ENCODE results near the gene ROS1.
"Not testable (repeated sequence)": the region's sequence is repeated elsewhere in the genome, so short reads cannot be mapped to it uniquely, and the experiment has no call there.

ROS1 gene

DNA sequence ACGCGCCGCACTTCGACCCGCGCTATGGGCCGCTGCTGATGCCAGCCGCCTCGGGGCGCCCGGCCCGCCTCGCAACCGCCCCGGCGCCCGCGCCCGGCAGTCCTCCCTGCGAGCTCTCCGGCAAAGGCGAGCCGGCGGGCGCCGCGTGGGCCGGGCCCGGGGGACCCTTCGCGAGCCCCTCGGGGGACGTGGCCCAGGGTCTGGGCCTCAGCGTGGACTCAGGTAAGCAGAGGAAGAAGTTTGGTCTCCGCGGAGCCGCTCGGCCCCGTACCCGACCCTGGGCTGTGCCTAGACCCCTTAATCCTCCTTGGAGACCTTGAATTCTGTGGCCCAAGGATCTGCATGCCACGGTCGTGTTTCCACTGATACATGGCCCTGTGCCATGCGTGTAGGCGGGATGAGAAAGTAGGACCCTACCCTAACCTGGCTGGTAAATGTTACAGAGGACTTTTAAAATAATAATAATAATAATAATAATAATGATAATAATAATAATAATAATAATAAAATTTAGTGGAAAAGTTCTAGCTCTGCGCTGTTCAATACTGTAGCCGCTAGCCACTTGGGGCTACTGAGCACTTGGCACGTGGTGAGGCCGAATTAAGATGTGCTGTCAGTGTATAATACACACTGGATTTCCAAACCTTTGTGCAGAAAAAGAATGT, 154.8 kb downstream of the ROS1 start:
- DNase-seq: peak in 3 of 10 donors; percentile 41 to 75 (median 64)
- intact Hi-C loops (cut with DNase I): no loop called here

DNA sequence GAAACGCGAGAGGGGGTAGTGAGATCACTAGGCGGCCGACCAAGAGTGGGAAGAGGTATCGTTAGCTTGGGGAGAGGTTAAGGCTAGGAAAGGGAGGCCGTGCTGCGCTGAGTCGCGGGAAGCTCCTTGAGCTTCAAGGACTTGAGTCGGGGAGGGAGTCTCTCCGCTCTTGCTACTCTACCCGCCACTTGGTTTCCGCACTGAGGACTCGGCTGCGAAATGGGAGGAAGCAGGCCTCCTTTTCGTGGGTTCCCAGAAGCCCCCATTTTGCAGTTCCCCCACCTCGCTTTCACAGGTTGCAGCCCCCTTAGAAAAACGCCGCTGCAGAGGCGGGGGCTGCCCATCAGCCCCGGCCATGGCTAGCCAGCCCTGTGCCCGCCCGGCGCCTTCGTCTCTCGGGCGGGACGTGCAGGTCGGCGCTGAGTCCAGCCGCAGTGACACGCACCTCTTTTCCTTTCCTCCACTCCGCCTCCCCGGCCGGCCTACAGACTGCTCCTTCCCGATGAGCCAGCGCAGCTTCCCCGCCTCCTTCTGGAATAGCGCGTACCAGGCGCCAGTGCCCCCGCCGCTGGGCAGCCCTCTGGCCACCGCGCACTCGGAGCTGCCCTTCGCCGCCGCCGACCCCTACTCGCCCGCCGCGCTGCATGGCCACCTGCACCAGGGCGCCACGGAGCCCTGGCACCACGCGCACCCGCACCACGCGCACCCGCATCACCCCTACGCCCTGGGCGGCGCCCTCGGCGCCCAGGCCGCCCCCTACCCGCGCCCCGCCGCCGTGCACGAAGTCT, 155.5 kb downstream of the ROS1 start:
- intact Hi-C loops (cut with DNase I): no loop called here
- DNase-seq: peak in 2 of 10 donors; percentile 65 to 72

DNA sequence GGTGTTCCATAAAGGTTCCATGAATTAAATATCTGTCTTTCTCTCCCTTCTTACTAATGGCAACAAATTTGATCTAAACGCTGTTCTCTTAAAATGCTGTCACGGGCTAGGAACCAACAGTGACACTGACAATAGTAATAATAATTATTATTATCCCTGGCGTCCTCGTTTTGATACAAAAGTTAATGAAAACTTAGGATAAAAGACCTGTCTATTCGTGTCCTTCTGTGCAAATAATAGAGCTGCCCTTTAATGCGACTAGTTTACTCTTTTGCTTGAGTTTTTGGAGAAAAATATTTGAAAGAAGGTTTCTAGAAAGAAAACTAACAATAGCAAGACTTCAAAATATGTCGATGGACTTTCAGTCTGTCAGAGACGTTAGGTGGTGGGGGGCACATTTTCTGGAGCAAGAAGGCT, 156.1 kb downstream of the ROS1 start:
- intact Hi-C loops (cut with DNase I): no loop called here
- no peak for DNase-seq

DNA sequence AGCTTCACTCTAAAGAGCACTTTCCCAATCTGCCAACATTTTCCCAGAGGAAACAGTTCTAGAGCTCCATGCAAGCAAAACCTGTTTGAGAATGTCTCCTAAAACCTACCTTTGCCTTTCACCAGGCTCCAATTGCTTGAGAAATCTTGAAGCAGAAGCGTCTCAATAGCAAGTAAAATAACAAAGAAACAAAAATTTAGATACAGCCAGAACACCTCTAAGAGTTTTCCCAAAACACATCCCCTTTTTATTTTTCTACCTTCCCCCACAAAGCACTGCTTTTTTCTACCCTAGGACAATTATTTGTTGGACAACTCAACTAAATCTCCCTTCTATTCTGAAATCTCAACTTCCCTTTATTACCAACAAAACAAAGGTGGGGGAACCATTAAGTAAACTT, 156.8 kb downstream of the ROS1 start:
- DNase-seq: no peak
- intact Hi-C loops (cut with DNase I): no loop called here

DNA sequence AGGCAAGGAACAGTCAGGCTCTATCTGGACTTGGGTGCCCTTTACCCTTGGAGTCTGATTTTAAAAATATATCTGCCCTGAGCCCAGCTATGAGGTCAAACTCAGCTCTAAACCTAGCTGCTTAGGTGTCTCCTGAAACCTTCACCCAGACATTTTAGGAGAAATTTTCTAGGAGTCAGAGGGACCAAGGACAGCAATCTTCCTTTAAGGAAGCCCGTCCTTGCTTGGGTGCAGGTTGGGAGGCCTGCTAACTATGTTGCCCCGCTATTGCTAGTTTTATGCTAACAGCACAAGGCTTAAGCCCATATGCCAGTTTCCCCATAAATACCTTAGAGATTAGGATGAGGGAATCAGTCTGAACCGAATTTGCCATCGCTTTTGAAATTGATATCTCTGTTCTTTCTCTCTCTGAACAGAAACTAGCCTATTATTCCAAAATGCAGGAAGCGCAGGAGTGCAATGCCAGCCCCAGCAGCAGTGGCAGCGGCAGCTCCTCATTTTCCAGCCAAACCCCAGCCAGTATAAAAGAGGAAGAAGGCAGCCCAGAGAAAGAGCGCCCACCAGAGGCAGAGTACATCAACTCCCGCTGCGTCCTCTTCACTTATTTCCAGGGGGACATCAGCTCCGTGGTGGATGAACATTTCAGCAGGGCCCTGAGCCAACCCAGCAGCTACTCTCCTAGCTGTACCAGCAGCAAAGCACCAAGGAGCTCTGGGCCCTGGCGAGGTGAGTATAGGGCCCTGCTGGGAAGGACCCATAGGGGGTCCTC, 157.8 kb downstream of the ROS1 start:
- no peak for DNase-seq
- intact Hi-C loops (cut with DNase I): no loop called here

DNA sequence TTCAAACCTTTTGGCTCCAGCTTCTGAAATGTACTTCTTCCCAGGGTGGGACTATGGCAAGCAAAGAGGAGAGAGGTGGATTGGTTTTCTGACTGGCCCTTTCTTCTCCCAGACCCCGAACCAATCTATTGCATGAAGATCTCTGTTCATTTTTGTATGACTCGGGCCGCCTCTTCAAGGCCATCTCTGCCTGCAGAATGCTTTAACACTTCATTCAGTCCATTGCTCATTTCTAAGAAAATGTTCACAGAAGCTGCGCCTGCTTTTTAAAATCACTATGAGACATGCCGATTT, 158.7 kb downstream of the ROS1 start:
- intact Hi-C loops (cut with DNase I): no loop called here
- DNase-seq: no peak

DNA sequence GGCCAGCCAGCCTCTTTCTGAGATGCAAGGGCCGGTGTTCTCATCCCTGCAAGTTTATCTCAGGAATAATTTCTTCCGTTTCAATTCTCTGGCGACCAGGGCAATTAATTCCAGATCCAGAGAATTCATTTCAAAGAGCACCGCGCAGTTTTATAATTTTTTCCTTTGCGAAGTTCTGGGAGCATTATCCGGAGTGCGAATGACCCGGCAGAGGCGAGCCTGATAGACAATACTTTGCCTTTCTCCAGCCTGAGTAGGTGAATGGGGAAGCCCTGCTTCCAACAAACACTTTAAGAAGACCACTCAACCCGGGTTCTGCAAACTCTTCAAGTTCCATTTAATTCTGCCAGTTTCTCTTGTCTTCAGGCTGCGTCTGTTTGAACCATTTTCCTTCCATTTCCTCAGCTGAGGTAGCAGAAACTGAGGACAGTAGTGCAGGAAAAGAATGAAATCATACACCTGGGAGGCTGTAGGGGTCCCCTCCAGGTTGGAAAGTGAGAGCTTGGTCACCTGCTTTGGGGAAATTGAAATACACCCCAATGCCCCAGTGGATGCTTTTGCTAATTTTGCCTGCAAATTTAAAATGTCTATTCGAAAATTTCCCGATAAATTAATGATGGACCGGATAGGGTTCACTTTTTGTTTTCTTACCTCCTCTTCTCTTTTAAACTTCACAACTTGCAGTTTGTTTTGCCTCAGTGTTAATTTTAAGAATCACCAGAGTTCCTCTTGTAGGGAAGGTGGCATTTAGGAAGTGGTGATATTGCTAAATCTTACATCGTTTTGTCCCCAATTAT, 159.3 kb downstream of the ROS1 start:
- DNase-seq: no peak
- intact Hi-C loops (cut with DNase I): no loop called here

DNA sequence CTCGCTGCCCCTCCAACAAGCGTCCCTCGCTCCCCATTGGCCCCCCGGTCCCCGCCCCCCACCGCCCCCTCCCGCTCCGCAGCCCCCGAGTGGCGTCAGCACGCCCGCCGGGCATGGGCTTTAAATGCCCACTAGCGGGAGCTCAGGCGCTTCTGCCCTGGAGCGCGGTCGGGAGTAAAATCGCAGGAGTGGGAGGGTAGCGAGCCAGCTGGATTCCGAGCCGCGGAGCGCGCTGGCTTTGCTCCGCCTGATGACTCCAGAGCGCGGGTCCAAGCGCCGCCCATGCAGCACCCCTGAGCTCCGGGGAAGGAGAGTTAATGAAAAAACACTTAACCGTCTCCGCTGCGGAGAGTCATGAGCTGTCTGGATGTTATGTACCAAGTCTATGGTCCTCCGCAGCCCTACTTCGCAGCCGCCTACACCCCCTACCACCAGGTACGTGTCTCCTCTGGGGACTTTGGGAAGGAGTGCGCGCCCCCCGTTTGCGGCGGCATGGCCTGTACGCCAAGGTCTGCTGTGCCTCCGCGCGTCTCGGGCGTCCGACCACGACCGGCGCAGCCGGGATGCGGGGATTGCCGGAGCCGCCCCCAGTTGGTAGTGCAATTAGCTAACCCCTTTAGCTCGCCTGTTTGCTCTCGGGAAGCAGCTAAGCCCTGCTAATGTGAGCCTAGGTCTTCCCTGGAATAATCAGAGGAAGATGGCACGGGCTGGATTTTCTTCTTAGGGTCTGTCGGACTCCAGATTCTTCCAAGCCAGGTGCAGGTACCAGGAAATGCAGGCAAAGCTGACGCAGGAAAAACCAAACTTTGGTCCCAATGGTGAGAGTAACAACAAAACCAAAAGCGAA, 160.1 kb downstream of the ROS1 start, which contains the start of gene VGLL2:
TSS of gene VGLL2 (plus strand) at position 149 of the 847 bp plus-strand sequence. CDS start at position 355, 206 bp downstream.
- intact Hi-C loops (cut with DNase I): no loop called here
- peak in 5 of 10 donors; percentile 14 to 83 (median 71) for DNase-seq

DNA sequence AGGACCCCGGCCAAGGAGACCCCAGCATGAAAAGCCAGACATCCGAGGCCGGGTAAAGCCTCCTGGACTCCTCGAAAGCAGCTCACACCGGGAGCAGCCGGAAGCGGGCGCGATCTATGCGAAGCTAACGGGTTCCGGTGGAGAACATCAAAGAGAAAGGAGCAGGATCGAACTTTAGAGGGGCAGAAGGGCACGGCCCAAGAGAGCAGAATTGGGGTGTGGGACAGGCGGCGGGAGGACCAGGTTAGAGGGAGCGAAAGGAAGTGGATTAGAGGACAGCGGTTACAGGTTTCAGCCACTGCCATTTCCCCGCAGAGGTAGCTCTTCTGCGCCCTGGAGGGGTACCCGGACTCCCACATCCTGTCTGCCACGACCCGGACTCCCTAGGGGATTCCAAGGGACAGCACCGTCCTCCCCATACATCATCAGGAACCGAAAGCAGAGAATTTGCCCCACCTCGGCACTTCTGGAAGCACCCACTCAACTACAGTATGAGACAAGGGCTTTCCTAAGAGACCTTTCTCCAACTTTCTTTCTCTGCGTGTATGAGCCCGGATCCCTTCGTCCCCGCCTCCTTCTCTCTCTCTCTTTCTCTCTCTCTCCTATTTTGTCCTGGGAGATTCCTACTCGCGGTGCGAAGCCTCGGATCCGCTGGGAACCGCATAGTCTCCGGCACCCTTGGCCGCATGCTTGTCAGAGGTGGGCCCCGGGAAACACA, 160.9 kb downstream of the ROS1 start:
- intact Hi-C loops (cut with DNase I): no loop called here
- peak in 1 of 10 donors; percentile 45 for DNase-seq

DNA sequence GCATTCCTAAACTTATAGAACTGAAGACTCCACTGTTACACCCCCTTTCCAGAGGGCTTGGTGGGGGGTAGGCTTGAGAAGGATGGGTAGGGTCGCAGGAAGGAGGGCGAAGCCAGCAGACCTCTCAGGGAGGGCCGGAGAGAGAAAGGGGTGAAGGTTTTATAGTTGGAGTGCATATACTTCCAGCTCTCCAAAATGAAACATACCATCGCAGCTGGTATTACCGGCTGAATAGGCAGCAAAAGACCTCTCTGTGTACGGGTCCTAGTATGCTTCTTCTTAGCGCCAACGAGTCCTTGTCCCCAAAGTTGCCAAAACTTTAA, 161.4 kb downstream of the ROS1 start:
- no peak for DNase-seq
- intact Hi-C loops (cut with DNase I): no loop called here

DNA sequence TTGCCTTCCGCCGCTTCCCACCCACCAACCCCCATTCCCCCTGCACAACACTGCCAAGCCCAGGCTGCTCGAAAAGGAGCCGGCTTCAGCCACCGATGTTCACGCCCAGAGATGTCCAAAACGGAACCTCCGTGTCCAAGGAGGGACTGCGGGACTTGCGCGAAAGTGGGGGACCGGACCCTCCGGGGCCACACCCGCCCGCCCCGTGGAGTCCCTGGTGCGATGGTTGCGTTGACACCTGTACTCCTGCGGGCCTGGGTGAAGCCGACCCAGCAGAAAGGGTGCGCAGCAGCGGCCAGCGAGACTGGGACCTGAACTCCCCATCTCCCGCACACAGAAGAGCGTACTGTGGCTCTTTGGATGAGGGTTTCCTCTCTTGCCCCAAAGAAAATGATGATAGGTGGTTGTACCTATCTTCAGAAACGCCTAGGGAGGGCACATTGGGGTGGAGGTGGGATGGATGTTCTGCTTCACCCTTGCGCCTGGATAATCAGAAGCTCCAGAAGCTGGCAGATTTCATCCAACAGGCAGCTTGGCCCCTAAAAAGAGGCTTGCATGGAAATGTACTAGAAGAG, 162.3 kb downstream of the ROS1 start:
- peak in 2 of 10 donors; percentile 50 to 74 for DNase-seq
- intact Hi-C loops (cut with DNase I): no loop called here

DNA sequence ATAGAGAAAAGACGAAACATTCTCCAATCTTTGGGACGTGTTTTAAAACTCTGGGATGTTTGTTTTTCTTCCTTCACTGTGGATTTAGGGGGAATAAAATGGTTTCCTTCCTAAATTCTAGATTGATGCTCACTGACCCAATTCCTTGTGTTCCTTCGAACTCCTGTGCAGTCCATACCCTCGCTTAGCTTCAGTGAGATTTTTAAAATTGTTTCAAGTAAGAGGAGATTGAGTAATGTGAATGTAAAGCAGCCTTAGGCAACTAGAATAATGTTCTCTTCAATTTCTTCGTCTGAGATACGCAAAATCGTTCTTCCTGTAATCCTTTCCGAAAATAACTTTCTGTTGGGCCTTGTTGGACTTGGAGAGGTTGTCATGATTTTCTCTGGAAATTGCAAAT, 162.9 kb downstream of the ROS1 start:
- DNase-seq: no peak
- intact Hi-C loops (cut with DNase I): no loop called here

DNA sequence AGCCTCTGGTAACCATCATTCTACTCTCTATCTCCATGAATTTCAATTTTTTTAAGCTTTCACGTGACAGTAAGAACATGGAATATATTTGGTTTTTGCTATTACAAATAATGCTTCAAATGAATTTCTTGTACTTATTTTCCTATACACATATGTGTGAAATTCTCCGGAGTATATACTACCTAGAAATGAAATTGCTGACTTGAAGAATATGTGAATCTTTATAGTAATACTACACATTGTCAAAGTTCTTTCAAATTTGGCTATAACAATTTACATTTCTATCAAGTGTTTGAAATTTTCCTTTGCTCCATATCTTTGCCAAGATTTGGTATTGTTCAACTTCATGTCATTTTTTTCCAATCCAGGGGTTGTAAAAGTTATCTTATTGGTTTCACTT, 172.0 kb downstream of the ROS1 start:
- intact Hi-C loops (cut with DNase I): no loop called here

DNA sequence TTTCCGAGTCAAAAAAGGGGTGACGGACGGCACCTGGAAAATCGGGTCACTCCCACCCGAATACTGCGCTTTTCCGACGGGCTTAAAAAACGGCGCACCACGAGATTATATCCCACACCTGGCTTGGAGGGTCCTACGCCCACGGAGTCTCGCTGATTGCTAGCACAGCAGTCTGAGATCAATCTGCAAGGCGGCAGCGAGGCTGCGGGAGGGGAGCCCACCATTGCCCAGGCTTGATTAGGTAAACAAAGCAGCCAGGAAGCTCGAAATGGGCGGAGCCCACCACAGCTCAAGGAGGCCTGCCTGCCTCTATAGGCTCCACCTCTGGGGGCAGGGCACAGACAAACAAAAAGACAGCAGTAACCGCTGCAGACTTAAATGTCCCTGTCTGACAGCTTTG, 180.8 kb downstream of the ROS1 start:
- intact Hi-C loops (cut with DNase I): not testable (repeated sequence)
- peak in 1 of 10 donors; percentile 39 for DNase-seq

More for the DNA sequence above, 172.0 kb downstream of the ROS1 start:
- no peak for DNase-seq

DNA sequence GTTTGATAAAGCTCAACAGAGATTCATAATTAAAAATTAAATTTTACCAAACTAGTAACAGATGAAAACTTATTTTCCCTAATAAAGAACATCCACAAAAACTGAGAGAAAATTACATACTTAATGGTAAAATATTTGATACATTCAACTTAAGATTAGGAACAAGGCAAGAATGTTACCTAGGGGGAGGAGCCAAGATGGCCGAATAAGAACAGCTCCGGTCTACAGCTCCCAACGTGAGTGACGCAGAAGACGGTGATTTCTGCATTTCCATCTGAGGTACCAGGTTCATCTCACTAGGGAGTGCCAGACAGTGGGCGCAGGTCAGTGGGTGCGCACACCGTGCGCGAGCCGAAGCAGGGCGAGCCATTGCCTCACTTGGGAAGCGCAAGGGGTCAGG, 181.2 kb downstream of the ROS1 start:
- DNase-seq; intact Hi-C loops (cut with DNase I): not testable (repeated sequence)
